CD14-positive monocyte (primary cell): ENCODE data around the gene MAPK7. TPM values are rescaled to one million over a fixed set of nuclear protein-coding genes. Genes with fewer than 3 reads are reported as not detected.

Experiments
- DNase-seq, 3 donors: peaks; one replicate each; pipeline ENCODE4 v3.0.0-alpha.2; 2011 to 2022
- H2AFZ ChIP-seq: 2 replicates; pipeline ENCODE4 v1.6.0; 2012; ENCODE audit warnings: mild to moderate bottlenecking, low read depth, low read length, inconsistent platforms; ENCODE audit not compliant: insufficient read depth, poor library complexity, severe bottlenecking
- H3K27ac ChIP-seq, 2 donors: 1 replicate in 1 of 2; 2 replicates in 1 of 2; pipeline ENCODE4 v1.5.1; 2012 to 2013; ENCODE audit warnings: low read length in 2 of 2, control low read depth in 1 of 2, inconsistent platforms in 1 of 2, low read depth in 1 of 2, mild to moderate bottlenecking in 1 of 2
- H3K27me3 ChIP-seq, 2 donors: one replicate each; pipeline versions ENCODE4 v1.6.0 to v1.6.1; 2011 to 2013; ENCODE audit warnings: low read length in 2 of 2; ENCODE audit not compliant: control insufficient read depth in 2 of 2, insufficient read depth in 2 of 2
- H3K36me3 ChIP-seq, 2 donors: replicated peaks in 1 of 2; 1 replicate in 1 of 2; 2 replicates in 1 of 2; pipeline versions ENCODE4 v1.5.1 to v1.6.1; 2012 to 2013; ENCODE audit warnings: low read length in 2 of 2, control low read depth in 1 of 2, inconsistent platforms in 1 of 2, mild to moderate bottlenecking in 1 of 2; ENCODE audit not compliant: insufficient read depth in 2 of 2, control insufficient read depth in 1 of 2
- H3K4me1 ChIP-seq, 2 donors: 1 replicate in 1 of 2; 2 replicates in 1 of 2; pipeline versions ENCODE4 v1.5.1 to v1.6.1; 2012 to 2013; ENCODE audit warnings: low read length in 2 of 2, control low read depth in 1 of 2, inconsistent platforms in 1 of 2, mild to moderate bottlenecking in 1 of 2, moderate library complexity in 1 of 2; ENCODE audit not compliant: insufficient read depth in 2 of 2, control insufficient read depth in 1 of 2
- H3K4me2 ChIP-seq: replicated peaks from 2 replicates; pipeline ENCODE3; 2012; ENCODE audit warnings: low read length, moderate library complexity, mild to moderate bottlenecking; ENCODE audit not compliant: poor library complexity, severe bottlenecking; ENCODE audit errors: extremely low read depth
- H3K4me3 ChIP-seq, 3 experiments: fragments of 200-600 bp in 1 of 3; sonication (generic) in 1 of 3; replicated peaks in 1 of 3; 1 replicate in 2 of 3; 2 replicates in 1 of 3; pipeline ENCODE4 v1.5.1; 2011 to 2013; ENCODE audit warnings: low read length in 3 of 3, mild to moderate bottlenecking in 3 of 3, control low read depth in 2 of 3, low read depth in 2 of 3, inconsistent platforms in 1 of 3, moderate library complexity in 1 of 3
- H3K79me2 ChIP-seq: 2 replicates; pipeline ENCODE4 v1.6.0; 2012; ENCODE audit warnings: mild to moderate bottlenecking, control low read depth, inconsistent platforms, low read length, moderate library complexity; ENCODE audit not compliant: insufficient read depth
- H3K9ac ChIP-seq: 2 replicates; pipeline ENCODE4 v1.6.0; 2017; ENCODE audit warnings: low read length, mild to moderate bottlenecking; ENCODE audit not compliant: insufficient read depth, poor library complexity, severe bottlenecking
- H3K9me3 ChIP-seq, 2 donors: replicated peaks in 1 of 2; 1 replicate in 1 of 2; 2 replicates in 1 of 2; pipeline versions ENCODE4 v1.5.1 to v1.6.1; 2012 to 2013; ENCODE audit warnings: low read length in 2 of 2, control low read depth in 1 of 2; ENCODE audit not compliant: control insufficient read depth in 1 of 2, insufficient read depth in 1 of 2
- H4K20me1 ChIP-seq: 2 replicates; pipeline ENCODE4 v1.6.0; 2012; ENCODE audit warnings: mild to moderate bottlenecking, low read length, control low read depth, moderate library complexity; ENCODE audit not compliant: insufficient read depth
- H3K27ac Mint-ChIP-seq, 7 donors: one replicate each; pipeline ENCODE4 v1.8.0; 2020; ENCODE audit warnings: mild to moderate bottlenecking in 7 of 7, mixed read lengths in 7 of 7, moderate library complexity in 6 of 7, inconsistent platforms in 2 of 7
- H3K27me3 Mint-ChIP-seq, 3 donors: one replicate each; pipeline ENCODE4 v1.8.0; 2021 to 2022; ENCODE audit warnings: low read depth in 3 of 3, mild to moderate bottlenecking in 3 of 3, mixed read lengths in 3 of 3, moderate library complexity in 3 of 3, inconsistent platforms in 1 of 3
- H3K36me3 Mint-ChIP-seq, 2 donors: one replicate each; pipeline ENCODE4 v1.8.0; 2020; ENCODE audit warnings: mixed read lengths in 2 of 2, inconsistent platforms in 1 of 2, mild to moderate bottlenecking in 1 of 2
- H3K4me1 Mint-ChIP-seq: one replicate; pipeline ENCODE4 v1.8.0; 2020; ENCODE audit warnings: mild to moderate bottlenecking, mixed read lengths
- H3K4me3 Mint-ChIP-seq, 2 donors: one replicate each; pipeline ENCODE4 v1.8.0; 2020; ENCODE audit warnings: mild to moderate bottlenecking in 2 of 2, mixed read lengths in 2 of 2, moderate library complexity in 1 of 2
- H3K9me3 Mint-ChIP-seq, 7 donors: one replicate each; pipeline ENCODE4 v1.8.0; 2020 to 2022; ENCODE audit warnings: mixed read lengths in 7 of 7, mild to moderate bottlenecking in 6 of 7, moderate library complexity in 6 of 7, inconsistent platforms in 2 of 7
- CTCF ChIP-seq: fragments of 200-600 bp; IDR thresholded peaks from one replicate; pipeline ENCODE4 v1.8.0; 2022; ENCODE audit warnings: antibody characterized with exemption, mild to moderate bottlenecking
- WGBS: methylation state at CpG from one replicate; pipeline ENCODE4 v1.1.5; 2013; ENCODE audit warnings: missing lambda C conversion rate; ENCODE audit not compliant: insufficient coverage; 5-methylcytosine and 5-hydroxymethylcytosine counted together
- intact Hi-C, 2 donors: fragments of 100-400 bp; cut with micrococcal nuclease; formaldehyde crosslinking; loops; one replicate each; pipeline versions ENCODE4 v1.15.0 to v1.15.1; 2023
- polyA plus RNA-seq, 3 donors: library from polyadenylated mRNA; depleted of rRNA in 1 of 3; unstranded in 2 of 3; stranded (reverse) in 1 of 3; fragments of 300-500 nt in 2 of 3; fragments of >200 nt in 1 of 3; fragmentation: Illumina TruSeq in 2 of 3; gene quantifications; 1 replicate in 2 of 3; 2 replicates in 1 of 3; pipeline ENCODE4 v1.2.3, GENCODE V29; 2012 to 2021

Gene MAPK7
- polyA plus RNA-seq, 3 donors, result 9.3 to 130 (median 10.0) TPM

- H3K4me1 ChIP-seq, result no peaks in the 10 kb centered on the region
- Mint-ChIP-seq H3K27ac (no peak overlapping the region), H3K9me3 (no peaks in the 10 kb centered on the region), H3K4me3 (no peak overlapping the region), H3K36me3 (no peaks in the 10 kb centered on the region), H3K27me3 (peaks cover 10 to 23% (median 13%) of the 10 kb centered on the region in 3 donors), H3K4me1 (peaks cover 4% of the 10 kb centered on the region)
- no peak overlapping the region for H3K4me3 ChIP-seq
- no peaks in the 10 kb centered on the region for H3K79me2 ChIP-seq
- no peaks in the 10 kb centered on the region for H3K9me3 ChIP-seq
- peaks cover 0 to 9% of the 10 kb centered on the region in 2 donors for H3K27me3 ChIP-seq
- no peak for TF ChIP-seq CTCF
- no peak overlapping the region for H2AFZ ChIP-seq
- H3K4me2 ChIP-seq, result no peak overlapping the region
- 100% methylated on average over 1 of the region's 12 CpGs for WGBS
- intact Hi-C loops, result loop anchor here in 1 of 2 donors (10.0 kb wide), 1 partner anchor 48 kb away; the partner anchor contains the start of gene B9D1
- no peak for DNase-seq
- no peak overlapping the region for H3K27ac ChIP-seq
- H4K20me1 ChIP-seq, result no peaks in the 10 kb centered on the region
- H3K9ac ChIP-seq, result no peak overlapping the region
- H3K36me3 ChIP-seq, result no peaks in the 10 kb centered on the region
These were observed 34.7 kb downstream of the MAPK7 start for GRCh38 chr17:19412984-19413383.

DNA sequence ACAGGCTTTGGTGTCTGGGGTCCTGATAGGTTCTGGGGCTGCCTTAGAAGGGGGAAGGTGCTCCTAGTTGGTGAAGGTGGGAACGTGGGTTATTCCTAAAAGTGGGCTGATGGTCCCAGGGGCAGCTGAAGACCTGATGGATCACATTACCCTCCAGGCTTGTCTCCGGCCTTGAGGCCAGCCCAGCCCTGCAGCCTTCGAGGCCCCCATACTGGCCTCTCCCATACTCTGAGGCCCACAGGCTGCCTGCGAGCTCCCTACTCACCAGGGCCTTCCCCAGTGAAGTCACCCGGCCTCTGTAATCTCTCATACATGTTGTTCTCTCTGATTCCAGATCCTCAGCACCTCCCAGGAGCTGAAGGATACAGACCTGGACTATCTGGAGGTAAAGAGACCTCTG, 35.5 kb downstream of the MAPK7 start:
- WGBS, result 81% methylated on average over 3 of the region's 5 CpGs
- Histone ChIP-seq H3K4me1 (peaks cover 3 to 5% of the 10 kb centered on the region in 2 donors), H3K36me3 (no peaks in the 10 kb centered on the region), H3K9me3 (no peaks in the 10 kb centered on the region), H3K27me3 (peaks cover 0 to 9% of the 10 kb centered on the region in 2 donors), H3K79me2 (no peaks in the 10 kb centered on the region), H4K20me1 (no peaks in the 10 kb centered on the region), H2AFZ (no peak overlapping the region), H3K27ac (no peak overlapping the region), H3K4me3 (no peak overlapping the region), H3K9ac (no peak overlapping the region), H3K4me2 (no peak overlapping the region)
- Mint-ChIP-seq H3K4me1 (peaks cover 12% of the 10 kb centered on the region), H3K36me3 (no peaks in the 10 kb centered on the region), H3K9me3 (no peaks in the 10 kb centered on the region), H3K4me3 (no peak overlapping the region), H3K27me3 (peaks cover 10 to 23% (median 13%) of the 10 kb centered on the region in 3 donors), H3K27ac (no peak overlapping the region)
- no peak for DNase-seq
- no peak for TF ChIP-seq CTCF
- intact Hi-C loops, result loop anchor here in 1 of 2 donors (10.0 kb wide), 1 partner anchor 49 kb away; the partner anchor contains the start of gene B9D1
